Endothelial cell of umbilical vein (primary cell): ENCODE data around the gene UBE2S.
"Not testable (repeated sequence)": the region's sequence is repeated elsewhere in the genome, so short reads cannot be mapped to it uniquely, and the experiment has no call there.

Experiments
- CTCF ChIP-seq, 2 donors: IDR thresholded peaks; 1 replicate in 1 of 2; 2 replicates in 1 of 2; pipeline ENCODE4 v1.5.1; 2011; ENCODE audit warnings: low read length in 2 of 2, mild to moderate bottlenecking in 2 of 2, moderate library complexity in 2 of 2, control low read depth in 1 of 2, inconsistent platforms in 1 of 2, low read depth in 1 of 2; ENCODE audit not compliant: insufficient read depth in 1 of 2; ENCODE audit errors: extremely low read depth in 1 of 2
- POLR2A ChIP-seq: IDR thresholded peaks from 2 replicates; pipeline ENCODE4 v1.6.1; 2012; ENCODE audit warnings: low read depth, mild to moderate bottlenecking, control low read depth, low read length
- POLR2AphosphoS5 ChIP-seq: IDR thresholded peaks from 2 replicates; pipeline ENCODE4 v1.6.1; 2012; ENCODE audit warnings: low read depth, mild to moderate bottlenecking, control low read depth, low read length, moderate library complexity; ENCODE audit not compliant: insufficient read depth
- TF ChIP-seq, protein P1 (sequence below): IDR thresholded peaks from 2 replicates; pipeline ENCODE4 v1.6.1; 2011; ENCODE audit not compliant: insufficient read depth, insufficient read length

DNA sequence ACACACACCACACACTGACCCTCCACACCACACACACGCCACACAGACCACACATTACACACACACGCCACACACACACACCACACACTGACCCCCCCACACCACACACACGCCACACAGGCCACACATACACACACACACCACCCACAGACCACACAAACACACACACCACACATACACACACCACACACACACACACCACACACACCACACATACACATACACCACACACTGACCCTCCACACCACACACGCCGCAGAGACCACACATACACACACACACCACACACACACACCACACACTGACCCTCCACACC lies 40.5 kb upstream of the UBE2S start:
- TF ChIP-seq CTCF (IDR thresholded peaks at IDR 0.05; ENCODE audit: extremely low read depth in 1 of 2, insufficient read depth in 1 of 2, low read depth in 1 of 2, low read length in 2 of 2); POLR2A; POLR2AphosphoS5: not testable (repeated sequence)
- TF ChIP-seq, protein P1, sequence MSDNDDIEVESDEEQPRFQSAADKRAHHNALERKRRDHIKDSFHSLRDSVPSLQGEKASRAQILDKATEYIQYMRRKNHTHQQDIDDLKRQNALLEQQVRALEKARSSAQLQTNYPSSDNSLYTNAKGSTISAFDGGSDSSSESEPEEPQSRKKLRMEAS: not testable (repeated sequence)
